NCI-H1417 (cell line): ENCODE measurements around the gene DSTYK.
"Not testable (repeated sequence)": the region's sequence is repeated elsewhere in the genome, so short reads cannot be mapped to it uniquely, and the experiment has no call there.

Source experiments
- DNase-seq, 3 experiments: peaks; one replicate each; lab custom pipeline; 2025; lab: John Stamatoyannopoulos, UW

The DSTYK gene

GRCh38 chr1:205179842-205180241, 31.7 kb downstream of the DSTYK start:
- no peak for DNase-seq

DNA sequence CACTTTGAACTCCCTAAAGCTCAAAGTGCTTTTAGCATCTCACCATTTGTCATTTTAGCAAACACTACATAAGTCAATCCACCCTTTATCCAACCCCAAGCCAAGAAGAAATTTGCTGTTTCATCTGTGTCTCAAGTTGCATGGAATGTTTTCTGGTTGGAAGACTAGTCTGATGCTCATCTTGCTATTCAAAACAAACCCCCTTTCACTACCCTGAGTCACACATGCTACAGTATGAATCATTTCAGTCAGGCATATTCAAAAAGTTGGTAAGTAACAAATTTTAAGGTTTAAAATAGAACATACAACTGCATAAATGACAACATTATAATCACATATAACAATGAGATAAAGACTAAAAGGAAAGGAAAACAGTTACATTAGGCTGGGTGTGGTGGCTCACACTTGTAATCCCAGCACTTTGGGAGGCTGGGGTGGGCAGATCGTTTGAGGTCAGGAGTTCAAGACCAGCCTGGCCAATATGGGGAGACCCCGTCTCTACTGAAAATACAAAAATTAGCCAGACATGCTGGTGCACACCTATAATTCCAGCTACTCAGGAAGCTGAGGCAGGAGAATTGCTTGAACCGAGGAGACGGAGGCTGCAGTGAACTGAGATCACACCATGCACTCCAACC, 38.7 kb downstream of the DSTYK start:
- DNase-seq = no peak

- no peak for DNase-seq
These were observed 40.1 kb downstream of the DSTYK start for GRCh38 chr1:205171369-205171768.

GRCh38 chr1:205170532-205171269, 40.8 kb downstream of the DSTYK start:
- no peak for DNase-seq

DNA sequence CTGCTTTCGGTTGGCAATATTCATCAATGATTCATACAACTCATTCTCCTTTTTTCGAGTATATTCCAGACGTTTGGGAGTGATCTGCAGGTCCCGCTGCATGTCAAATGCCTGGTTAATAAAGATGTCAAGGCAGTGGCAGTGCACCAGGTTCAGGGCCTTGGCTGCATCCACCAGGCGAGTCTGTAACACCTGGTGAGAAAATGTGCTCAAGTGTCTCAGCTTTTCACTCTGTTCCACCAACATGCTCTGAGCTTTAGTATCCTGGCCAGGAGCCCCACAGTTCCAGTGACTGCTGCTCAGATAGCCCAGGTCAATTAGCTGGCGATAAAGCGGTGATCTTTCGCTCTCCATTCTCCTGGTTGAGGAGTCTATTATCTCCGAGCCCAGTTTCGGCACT, 42.3 kb downstream of the DSTYK start:
- no peak for DNase-seq

DNA sequence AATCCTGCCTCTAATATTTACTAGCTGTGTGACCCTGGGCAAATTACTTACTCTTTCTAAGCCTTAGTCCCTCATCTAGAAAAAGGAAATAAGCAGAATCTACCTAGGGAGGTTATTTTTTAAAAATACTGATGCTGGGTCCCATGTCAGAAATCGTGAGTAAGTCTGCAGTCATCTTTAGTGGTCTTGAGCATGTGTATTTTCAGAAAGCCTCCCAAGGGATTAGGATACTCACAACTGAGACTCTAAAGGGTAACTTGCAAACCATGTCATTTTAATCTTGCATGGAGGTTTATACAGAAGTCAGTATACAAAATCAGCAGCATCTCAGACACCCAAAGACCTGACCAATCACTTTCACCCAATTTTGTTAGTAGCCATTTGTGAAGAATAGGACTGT, 43.2 kb downstream of the DSTYK start:
- DNase-seq = no peak

GRCh38 chr1:205162301-205162700, 49.2 kb downstream of the DSTYK start:
- DNase-seq = no peak

GRCh38 chr1:205161076-205161475, 50.4 kb downstream of the DSTYK start:
- DNase-seq = no peak

DNA sequence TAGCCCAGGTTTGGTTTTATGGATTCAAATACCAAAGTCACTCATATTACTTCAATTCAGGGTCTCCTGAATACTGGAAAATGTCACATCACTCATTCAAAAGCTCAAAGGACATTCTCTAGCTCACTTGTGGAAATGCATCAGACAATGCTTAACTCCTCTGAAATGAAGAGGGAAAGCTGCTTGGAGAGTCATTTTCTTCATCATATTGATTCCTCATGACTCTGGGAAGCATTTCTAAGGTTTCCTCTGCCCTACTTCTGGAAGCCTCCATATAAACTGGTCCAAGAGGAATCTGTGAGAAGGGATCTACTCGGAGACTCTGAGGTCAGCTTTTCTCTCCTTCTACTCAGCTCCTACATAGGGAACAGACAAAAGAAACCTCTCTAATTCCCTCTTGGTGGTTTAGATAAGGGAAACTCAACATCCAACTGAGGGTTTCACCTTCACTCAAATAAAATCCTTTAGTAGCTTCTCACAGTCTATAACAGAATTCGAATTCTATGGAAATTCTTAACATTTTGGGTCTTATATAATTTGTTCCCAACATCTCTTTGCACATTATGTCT, 53.4 kb downstream of the DSTYK start:
- DNase-seq = no peak

GRCh38 chr1:205155665-205156377, 55.7 kb downstream of the DSTYK start:
- DNase-seq = not testable (repeated sequence)

- DNase-seq = no peak
These were observed 59.0 kb downstream of the DSTYK start for GRCh38 chr1:205152505-205152904.

GRCh38 chr1:205150651-205151428, 60.7 kb downstream of the DSTYK start:
- no peak for DNase-seq

- no peak for DNase-seq
These were observed 64.2 kb downstream of the DSTYK start for GRCh38 chr1:205147191-205147835.

DNA sequence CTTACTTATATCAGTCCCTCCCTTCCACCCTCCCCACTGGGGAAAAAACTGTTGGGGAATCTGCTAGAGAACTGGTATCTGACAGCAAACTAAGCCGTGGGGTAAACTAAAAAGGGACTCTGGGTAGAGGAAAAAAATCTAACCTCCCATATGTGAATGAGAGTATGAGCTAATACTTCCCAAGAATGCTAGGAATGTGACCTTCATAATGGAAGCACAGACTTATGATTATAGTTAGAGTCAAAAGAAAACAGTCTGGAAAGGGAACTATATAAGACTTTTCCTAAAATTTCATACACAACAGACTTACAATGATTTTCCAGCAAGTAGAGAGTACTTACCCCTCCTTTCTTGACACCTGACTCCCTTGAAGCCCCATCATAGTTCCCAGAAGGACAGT, 66.8 kb downstream of the DSTYK start:
- DNase-seq = no peak

- DNase-seq = no peak
These were observed 67.3 kb downstream of the DSTYK start for GRCh38 chr1:205144046-205144720.

DNA sequence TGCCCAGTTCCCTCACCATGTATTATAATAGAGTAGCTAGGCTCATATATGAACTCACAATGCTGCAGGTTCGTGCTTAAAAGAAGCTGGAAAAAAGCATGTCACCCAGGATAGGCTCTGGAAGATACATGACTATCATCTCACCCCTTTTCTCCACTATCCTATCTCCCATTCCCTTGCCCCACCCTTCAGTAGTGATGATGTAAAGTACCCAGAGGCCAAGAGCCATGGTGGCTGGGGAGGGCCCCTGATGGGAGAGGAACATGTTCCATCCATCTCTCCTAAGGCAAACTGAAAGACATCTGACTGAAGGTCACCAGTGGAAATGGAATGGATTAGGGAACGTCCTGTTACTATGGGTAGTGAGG, 69.4 kb downstream of the DSTYK start:
- DNase-seq = no peak

DNA sequence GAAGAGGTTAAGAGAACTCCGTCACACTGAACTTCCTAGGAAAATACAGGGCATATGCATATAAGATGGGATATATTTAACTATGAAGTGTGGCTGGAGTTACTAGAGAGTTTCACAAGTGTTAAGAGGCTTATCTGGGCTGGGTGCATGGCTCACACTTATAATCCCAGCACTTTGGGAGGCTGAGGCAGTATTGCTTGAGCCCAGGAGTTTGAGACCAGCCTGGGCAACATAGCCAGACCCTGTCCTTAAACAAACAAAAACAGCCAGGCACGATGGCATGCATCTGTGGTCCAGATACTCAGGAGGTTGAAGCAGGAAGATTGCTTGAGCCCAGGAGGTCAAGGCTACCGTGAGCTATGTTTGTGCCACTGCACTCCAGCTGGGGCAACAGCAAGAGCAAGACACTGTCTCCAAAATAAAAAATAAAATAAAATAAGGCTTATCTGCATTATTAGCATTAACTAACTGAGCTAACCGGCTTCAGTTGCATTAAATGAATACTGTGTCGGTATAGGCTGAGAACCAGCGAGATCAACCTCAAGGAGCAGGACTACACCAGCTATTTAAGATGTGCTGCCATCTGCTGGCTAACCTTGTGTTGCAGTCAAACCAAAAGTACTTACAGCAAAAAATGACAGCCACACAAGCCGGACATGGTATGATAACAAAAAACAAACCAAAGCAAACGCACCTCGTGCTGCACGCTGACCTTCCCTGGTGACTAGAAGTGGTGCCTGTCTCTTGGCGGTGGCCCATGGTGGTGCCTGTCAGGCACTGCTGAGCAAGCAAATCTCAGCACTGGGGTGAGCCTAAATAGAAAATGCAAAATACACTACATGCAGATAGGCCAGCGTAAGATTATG, 70.0 kb downstream of the DSTYK start:
- peak; percentile 44 to 93 (median 83) for DNase-seq

GRCh38 chr1:205140113-205140512, 71.4 kb downstream of the DSTYK start:
- DNase-seq = no peak

- DNase-seq = no peak
These were observed 73.6 kb downstream of the DSTYK start for GRCh38 chr1:205137901-205138300.

DNA sequence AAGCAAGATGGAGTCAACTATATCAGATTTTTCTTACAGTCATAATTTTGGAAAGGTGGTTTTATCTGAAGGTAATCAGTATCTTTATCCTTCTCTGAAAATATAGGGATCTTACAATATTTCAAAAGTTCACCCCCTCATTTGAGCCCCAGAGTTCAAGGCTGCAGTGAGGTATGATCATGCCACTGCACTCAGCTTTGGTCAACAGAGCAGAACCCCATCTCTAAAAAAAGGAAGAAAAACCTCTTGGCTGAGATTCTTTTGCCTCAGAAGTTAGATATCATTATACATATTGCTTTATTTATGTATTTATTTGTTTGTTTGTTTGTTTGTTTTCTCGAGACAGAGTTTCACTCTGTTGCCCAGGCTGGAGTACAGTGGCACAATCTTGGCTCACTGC, 78.2 kb downstream of the DSTYK start:
- no peak for DNase-seq
